CD4-positive, alpha-beta T cell treated with Interleukin-4 for 4 hours (primary cell): ENCODE data around the gene PRKRIP1.
"Not testable (repeated sequence)": the region's sequence is repeated elsewhere in the genome, so short reads cannot be mapped to it uniquely, and the experiment has no call there.

ENCODE experiments used
- DNase-seq: peaks from one replicate; pipeline ENCODE4 v3.0.0-alpha.2; 2020

Gene PRKRIP1

GRCh38 chr7:102395873-102396709, at the start of gene PRKRIP1:
PRKRIP1 (plus strand) TSS chr7:102396363; CDS start chr7:102396412, 49 bp downstream.
- peak; percentile 91 for DNase-seq

DNA sequence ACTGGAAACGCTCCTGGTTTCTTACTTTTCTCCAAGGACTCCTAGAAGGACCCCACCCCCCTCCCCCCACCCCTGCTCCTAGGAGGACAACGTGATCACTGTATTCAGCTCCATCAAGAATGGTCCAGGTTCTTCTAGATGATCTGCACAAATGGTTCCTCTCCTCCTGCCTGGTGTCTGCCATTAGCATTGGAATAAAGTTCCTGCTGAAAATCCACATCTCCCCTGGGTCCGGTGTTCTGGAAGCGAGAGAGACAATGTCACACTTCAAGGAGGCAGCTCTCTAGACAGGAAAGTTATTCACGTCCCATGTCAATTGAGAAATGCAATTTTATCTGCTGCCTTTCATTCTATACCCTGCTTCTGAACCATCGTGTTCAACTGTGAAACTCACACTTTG, 49.2 kb upstream of the PRKRIP1 start:
- DNase-seq = not testable (repeated sequence)

DNA sequence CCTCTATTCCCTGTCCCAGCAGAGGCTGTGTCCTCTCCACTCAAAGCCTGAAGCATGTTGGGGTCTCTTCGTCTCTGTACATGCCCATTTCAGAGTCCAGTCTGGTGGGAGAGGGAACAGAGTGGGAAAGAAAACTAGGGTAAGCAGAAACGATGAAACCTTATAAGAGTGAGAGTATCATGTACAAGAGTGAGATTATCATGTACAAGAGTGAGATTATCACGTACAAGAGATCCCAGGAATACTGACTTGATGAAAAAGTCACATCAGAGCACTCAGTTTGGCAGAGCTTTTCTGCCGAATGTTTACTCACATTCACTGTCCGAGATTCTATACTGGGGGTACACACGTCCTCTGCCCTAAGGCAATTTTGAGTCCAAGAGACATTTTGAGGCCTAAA, 39.8 kb upstream of the PRKRIP1 start, which contains the start of gene SPDYE6:
SPDYE6 (minus strand) TSS at position 101 of the 400 bp plus-strand sequence. CDS start 421 bp downstream, outside the sequence.
- not testable (repeated sequence) for DNase-seq

GRCh38 chr7:102363549-102364393, 32.4 kb upstream of the PRKRIP1 start:
- peak; percentile 98 for DNase-seq

DNA sequence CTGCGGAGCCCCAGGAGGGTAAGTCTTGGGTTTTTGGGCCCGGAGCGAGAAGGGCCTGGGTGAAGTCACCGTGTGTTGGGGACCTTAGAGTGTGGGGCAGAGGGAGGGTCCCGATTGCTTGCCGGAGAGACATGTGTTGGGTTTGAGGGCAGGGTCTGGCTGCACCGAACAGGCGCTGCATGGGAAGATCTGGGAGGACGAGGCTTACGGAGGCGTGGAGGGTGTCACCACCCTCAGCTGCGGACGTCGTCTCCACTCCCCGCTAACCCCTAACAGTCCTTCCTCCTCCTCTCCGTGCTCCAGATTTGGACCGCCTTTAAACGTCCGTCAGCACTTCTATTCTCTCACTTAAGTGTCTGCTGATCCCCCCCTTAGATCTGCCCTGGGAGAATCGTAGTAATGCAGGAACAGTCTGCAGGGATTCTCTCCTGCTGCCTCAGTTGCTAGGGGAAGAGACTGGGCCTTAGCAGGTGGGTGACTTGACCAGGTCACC, 31.7 kb upstream of the PRKRIP1 start:
- not testable (repeated sequence) for DNase-seq

GRCh38 chr7:102365390-102365789, 30.8 kb upstream of the PRKRIP1 start:
- not testable (repeated sequence) for DNase-seq

DNA sequence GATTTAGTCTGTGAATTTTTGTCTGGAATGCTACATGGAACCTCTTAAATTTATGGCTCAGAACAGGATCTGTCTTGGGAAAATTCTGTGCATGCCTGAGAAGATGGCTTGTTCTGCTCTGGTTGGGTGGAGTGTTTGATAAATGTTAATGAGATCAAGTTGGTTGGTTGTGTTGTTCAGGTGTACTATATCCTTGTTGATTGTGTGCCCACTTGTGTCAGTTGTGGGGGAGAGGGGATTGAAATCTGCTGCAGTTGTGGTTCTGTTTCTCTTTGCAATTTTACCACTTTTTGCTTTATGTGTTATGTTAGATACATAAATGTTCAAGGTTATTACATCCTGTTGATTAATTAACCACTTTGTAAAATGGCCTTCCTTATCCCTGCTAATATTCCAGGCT, 26.1 kb upstream of the PRKRIP1 start:
- not testable (repeated sequence) for DNase-seq

DNA sequence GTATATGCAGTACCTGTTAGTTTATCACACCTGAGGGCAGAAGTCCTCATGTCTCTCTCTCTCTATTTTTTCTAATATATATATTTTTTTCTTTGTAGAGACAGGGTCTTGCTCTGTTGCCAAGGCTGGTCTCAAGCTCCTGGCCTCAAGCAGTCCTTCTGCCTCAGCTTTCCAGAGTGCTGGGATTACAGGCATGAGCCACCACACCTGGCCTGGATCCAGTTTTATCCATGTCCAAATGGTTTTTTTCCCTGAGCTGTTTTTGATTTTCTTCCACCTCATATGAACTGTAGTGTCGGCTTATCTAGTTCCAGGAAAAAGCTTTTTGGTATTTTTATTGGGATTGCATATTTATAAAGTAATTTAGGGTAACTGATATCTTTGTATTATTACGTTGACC, 23.4 kb upstream of the PRKRIP1 start:
- DNase-seq = not testable (repeated sequence)

GRCh38 chr7:102376964-102377466, 19.1 kb upstream of the PRKRIP1 start:
- no peak for DNase-seq

- DNase-seq = not testable (repeated sequence)
Observed at GRCh38 chr7:102380837-102381236, 15.3 kb upstream of the PRKRIP1 start.

DNA sequence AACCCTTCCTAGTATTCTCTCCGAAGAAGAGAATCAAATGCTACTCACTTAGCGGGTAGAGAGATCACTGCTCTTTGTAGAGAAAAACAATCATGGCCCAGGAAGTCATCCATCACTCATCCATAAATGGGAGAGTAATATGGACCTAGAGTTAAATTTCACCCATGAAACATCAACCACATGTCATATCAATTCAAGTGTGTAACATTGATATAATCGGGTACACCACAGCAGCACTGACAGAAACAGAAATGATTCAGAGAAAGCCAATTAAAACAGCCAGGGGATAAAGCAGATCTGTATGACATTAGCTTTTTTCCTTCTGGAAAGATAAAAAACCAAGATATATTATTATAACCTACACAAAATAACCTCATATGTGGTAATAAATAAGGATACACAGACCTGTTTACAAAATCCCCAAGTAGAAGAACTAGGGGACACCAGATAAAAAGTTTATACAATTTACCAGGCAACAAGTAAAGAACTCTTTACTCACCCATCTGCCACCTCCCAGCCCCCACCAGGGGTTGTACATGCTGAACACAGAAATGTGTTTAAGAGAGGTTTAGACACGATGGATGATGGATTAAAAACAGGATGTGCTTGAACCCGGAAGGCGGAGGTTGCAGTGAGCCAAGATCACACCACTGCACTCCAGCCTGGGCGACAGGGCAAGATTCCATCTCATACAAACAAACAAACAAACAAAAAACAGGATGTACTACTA, 14.3 kb upstream of the PRKRIP1 start:
- DNase-seq = not testable (repeated sequence)

DNA sequence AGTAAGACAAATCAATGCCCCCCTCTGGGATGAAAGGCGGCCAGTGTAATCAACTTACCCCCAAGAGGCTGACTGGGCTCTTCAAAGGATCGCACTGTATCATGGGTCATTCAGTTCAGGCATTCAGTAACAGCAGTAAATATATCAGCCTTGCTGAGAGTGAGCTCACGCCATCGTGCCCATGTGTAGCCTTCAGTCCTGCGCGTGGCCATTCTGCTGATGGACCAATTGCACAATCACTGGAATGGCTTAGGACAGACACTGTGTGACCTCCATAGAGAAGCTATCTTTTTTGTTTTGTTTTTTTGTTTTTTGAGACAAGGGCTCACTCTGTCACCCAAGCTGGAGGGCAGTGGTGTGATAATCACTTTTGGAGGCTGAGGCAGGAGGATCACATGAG, 9.1 kb upstream of the PRKRIP1 start:
- no peak for DNase-seq

- no peak for DNase-seq
Observed at GRCh38 chr7:102389810-102390209, 6.4 kb upstream of the PRKRIP1 start.

DNA sequence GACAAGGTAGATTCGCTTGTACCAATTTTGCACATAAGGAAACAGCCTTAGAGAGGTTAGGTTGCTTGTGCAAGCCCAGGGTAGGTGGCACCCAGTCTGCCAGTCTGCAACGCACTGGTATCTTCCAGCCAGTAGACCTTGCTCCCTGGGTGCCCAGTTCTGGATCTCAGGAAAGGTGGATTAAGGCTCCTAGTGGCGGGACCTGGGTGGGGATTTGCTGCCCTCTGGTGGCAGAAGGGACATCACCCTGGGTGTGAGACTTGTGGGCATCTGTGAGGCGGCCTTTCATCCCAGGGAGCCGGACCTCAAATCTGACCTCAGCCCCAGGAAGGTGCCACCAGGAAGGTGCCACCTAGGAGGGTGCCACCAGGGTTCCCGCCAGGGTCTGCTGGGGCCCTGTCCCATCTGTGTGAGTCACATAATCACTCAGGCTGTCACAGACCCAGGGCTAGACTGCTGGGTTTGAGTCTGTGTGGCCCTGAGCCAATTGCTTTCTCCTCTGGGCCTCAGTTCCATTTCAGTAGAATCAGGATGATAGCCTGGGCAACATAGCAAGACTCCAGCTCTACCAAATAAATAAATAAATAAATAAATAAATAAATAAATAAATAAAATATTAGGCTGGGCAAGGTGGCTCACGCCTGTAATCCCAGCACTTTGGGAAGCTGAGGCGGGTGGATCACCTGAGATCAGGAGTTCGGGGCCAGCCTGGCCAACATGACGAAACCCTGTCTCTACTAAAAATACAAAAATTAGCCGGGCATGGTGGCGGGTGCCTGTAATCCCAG, 5.3 kb upstream of the PRKRIP1 start:
- DNase-seq = peak; percentile 68

DNA sequence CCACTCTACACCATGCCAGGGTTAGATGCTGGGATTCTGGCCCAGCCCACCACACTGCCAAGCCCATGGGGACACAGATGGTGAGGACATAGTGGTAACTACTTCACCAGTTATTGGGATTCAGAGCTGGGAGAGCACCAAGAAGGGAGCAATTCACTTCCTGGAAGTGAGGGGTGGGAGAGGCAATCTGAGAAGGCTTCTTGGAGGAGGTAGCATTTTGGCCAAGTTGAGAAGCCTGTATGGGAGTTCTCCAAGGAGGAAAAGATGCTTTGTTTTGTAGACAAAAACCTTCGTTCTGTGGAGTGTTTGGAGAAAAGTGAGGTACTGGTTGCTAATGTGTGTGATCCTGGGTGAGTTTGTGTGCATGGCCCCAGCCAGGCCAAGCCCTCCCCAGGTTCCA, 3.8 kb upstream of the PRKRIP1 start:
- DNase-seq = no peak

DNA sequence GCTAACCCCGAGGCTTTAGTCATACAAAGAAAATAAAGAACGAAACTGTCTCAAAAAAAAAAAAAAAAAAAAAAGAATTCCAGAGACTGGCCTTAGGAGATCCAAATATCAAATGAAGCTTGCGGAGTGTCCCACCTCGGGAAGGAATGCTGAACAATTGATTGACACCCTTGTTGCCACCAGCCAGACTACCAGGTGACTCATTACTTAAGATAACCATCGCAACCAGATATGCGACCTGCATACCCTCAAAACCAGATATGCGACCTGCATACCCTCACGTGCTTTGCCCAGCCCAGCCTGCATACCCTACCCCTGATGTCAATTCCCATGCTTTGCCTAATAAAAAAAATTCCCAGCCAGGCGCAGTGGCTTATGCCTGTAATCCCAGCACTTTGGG, 2.7 kb upstream of the PRKRIP1 start:
- no peak for DNase-seq

- no peak for DNase-seq
Observed at GRCh38 chr7:102395592-102395872, 631 bp upstream of the PRKRIP1 start.

GRCh38 chr7:102396710-102397019, 502 bp downstream of the PRKRIP1 start:
- DNase-seq = no peak

DNA sequence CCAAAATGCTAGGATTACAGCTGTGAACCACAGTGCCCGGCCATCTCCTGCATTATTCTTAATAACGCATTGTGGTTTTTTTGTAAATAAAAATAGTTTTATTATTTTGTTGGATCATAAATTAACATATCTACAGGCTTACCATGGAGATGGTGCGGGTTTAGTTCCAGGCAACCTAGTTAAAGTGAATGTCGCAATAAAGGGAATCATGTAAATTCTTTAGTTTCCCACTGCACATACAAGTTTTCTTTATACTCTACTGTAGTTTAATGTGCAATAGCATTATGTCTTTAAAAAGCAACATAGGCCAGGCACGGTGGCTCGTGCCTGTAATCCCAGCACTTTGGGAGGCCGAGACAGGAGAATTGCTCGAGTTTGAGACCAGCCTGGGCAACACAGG, 2.4 kb downstream of the PRKRIP1 start:
- DNase-seq = no peak

DNA sequence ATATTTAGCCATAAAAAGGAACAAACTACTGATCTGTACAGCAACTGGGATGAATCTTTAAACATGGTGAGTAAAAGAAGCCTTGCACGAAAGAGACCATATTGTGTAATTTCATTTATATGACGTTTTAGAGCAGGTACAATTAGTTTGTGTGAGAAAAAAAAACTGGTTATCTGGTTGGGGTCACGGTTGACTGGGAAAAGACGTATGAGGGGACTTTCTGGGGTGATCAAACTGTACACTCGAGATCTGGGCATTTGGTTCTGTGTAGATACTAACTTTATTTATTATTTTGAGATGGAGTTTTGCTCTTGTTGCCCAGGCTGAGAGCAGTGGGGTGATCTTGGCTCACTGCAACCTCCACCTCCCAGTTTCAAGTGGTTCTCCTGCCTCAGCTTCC, 4.2 kb downstream of the PRKRIP1 start:
- no peak for DNase-seq

GRCh38 chr7:102403563-102403962, 7.4 kb downstream of the PRKRIP1 start:
- no peak for DNase-seq
